RWPE2 (cell line): Measurements from ENCODE around the gene SLC9A9.
"Not testable (repeated sequence)": the region's sequence is repeated elsewhere in the genome, so short reads cannot be mapped to it uniquely, and the experiment has no call there.

ENCODE experiments used
- ATAC-seq: fragments of 200-7000 bp; cut with Tn5 transposase; 3 replicates; pipeline ENCODE4 v1.9.1; 2021; ENCODE audit warnings: low read depth
- DNase-seq: peaks from one replicate; pipeline ENCODE4 v3.0.0-alpha.2; 2020; ENCODE audit warnings: low spot score
- H3K27ac ChIP-seq: fragments of 450-650 bp; 2 replicates; pipeline ENCODE4 v1.5.1; 2017; ENCODE audit warnings: mild to moderate bottlenecking; ENCODE audit not compliant: poor library complexity, severe bottlenecking
- H3K27me3 ChIP-seq: fragments of 250-450 bp; sonication (Bioruptor Pico); 2 replicates; pipeline ENCODE4 v1.5.1; 2021; ENCODE audit warnings: mild to moderate bottlenecking, moderate library complexity; ENCODE audit not compliant: insufficient read depth, poor library complexity, severe bottlenecking
- H3K36me3 ChIP-seq: fragments of 250-450 bp; sonication (Bioruptor Pico); 2 replicates; pipeline ENCODE4 v1.5.1; 2020; ENCODE audit warnings: low read depth, mild to moderate bottlenecking, moderate library complexity
- H3K4me1 ChIP-seq: fragments of 250-450 bp; sonication (Bioruptor Pico); 2 replicates; pipeline ENCODE4 v1.5.1; 2021; ENCODE audit warnings: mild to moderate bottlenecking, moderate library complexity; ENCODE audit not compliant: insufficient read depth, poor library complexity, severe bottlenecking
- H3K4me3 ChIP-seq: fragments of 250-450 bp; sonication (Bioruptor Pico); 2 replicates; pipeline ENCODE4 v1.5.1; 2021; ENCODE audit warnings: mild to moderate bottlenecking, moderate library complexity; ENCODE audit not compliant: severe bottlenecking
- H3K9me3 ChIP-seq: fragments of 250-450 bp; sonication (Bioruptor Pico); 2 replicates; pipeline ENCODE4 v1.5.1; 2021; ENCODE audit warnings: mild to moderate bottlenecking, moderate library complexity; ENCODE audit not compliant: severe bottlenecking
- CTCF ChIP-seq: fragments of 450-650 bp; IDR thresholded peaks from one replicate; pipeline ENCODE4 v1.5.1; 2017; ENCODE audit warnings: mild to moderate bottlenecking, moderate library complexity; ENCODE audit not compliant: poor library complexity, severe bottlenecking

Gene SLC9A9

GRCh38 chr3:143526011-143526545 is 322.2 kb downstream of the SLC9A9 start:
- H3K4me3 ChIP-seq = no peak overlapping the region
- no peaks in the 10 kb centered on the region for H3K36me3 ChIP-seq
- DNase-seq = no peak
- no peaks in the 10 kb centered on the region for H3K9me3 ChIP-seq
- H3K27me3 ChIP-seq = no peaks in the 10 kb centered on the region
- TF ChIP-seq CTCF = no peak
- no peak for ATAC-seq
- no peak overlapping the region for H3K27ac ChIP-seq
- no peaks in the 10 kb centered on the region for H3K4me1 ChIP-seq

GRCh38 chr3:143525408-143525807 is 322.9 kb downstream of the SLC9A9 start:
- Histone ChIP-seq H3K36me3 (no peaks in the 10 kb centered on the region), H3K27me3 (no peaks in the 10 kb centered on the region), H3K27ac (no peak overlapping the region), H3K4me3 (no peak overlapping the region), H3K9me3 (no peaks in the 10 kb centered on the region), H3K4me1 (no peaks in the 10 kb centered on the region)
- no peak for TF ChIP-seq CTCF
- DNase-seq (no peak), ATAC-seq (no peak)

- ATAC-seq = no peak
- no peak for DNase-seq
Measured at GRCh38 chr3:143521803-143522202, 326.5 kb downstream of the SLC9A9 start.

GRCh38 chr3:143517131-143517530 is 331.1 kb downstream of the SLC9A9 start:
- H3K4me1 ChIP-seq, DNase-seq, H3K27me3 ChIP-seq, ATAC-seq, H3K27ac ChIP-seq, H3K4me3 ChIP-seq, H3K9me3 ChIP-seq, H3K36me3 ChIP-seq: not testable (repeated sequence)

More at GRCh38 chr3:143521803-143522202, 326.5 kb downstream of the SLC9A9 start:
- H3K4me1 ChIP-seq = no peaks in the 10 kb centered on the region
- no peaks in the 10 kb centered on the region for H3K9me3 ChIP-seq
- H3K27me3 ChIP-seq = no peaks in the 10 kb centered on the region
- H3K36me3 ChIP-seq = no peaks in the 10 kb centered on the region
- H3K4me3 ChIP-seq = no peak overlapping the region
- TF ChIP-seq CTCF = no peak
- no peak overlapping the region for H3K27ac ChIP-seq

- H3K27me3 ChIP-seq = no peaks in the 10 kb centered on the region
- ATAC-seq = no peak
- TF ChIP-seq CTCF = no peak
Measured at GRCh38 chr3:143514874-143515273, 333.4 kb downstream of the SLC9A9 start.

More at GRCh38 chr3:143514874-143515273, 333.4 kb downstream of the SLC9A9 start:
- Histone ChIP-seq H3K27ac (no peak overlapping the region), H3K9me3 (no peaks in the 10 kb centered on the region), H3K4me3 (no peak overlapping the region), H3K4me1 (no peaks in the 10 kb centered on the region), H3K36me3 (no peaks in the 10 kb centered on the region)
- DNase-seq = no peak
